Osteoblast (primary cell): Measurements from ENCODE around the gene WFDC10B. TPM values are rescaled to one million over a fixed set of nuclear protein-coding genes. Genes with fewer than 3 reads are reported as not detected.
"Not testable (repeated sequence)": the region's sequence is repeated elsewhere in the genome, so short reads cannot be mapped to it uniquely, and the experiment has no call there.

Source experiments
- DNase-seq: peaks from one replicate; pipeline ENCODE4 v3.0.0; 2011; ENCODE audit warnings: low spot score, mixed read lengths; ENCODE audit not compliant: insufficient read length; ENCODE audit errors: missing footprints
- H2AFZ ChIP-seq: 2 replicates; pipeline ENCODE4 v1.6.0; 2011; ENCODE audit warnings: mild to moderate bottlenecking, low read length
- H3K27ac ChIP-seq: 2 replicates; pipeline ENCODE4 v1.5.1; 2011; ENCODE audit warnings: mild to moderate bottlenecking, low read depth, low read length, moderate library complexity
- H3K27me3 ChIP-seq: 2 replicates; pipeline ENCODE4 v1.6.0; 2012; ENCODE audit warnings: mild to moderate bottlenecking, control low read depth, inconsistent platforms, low read length, moderate library complexity; ENCODE audit not compliant: insufficient read depth
- H3K36me3 ChIP-seq: 2 replicates; pipeline ENCODE4 v1.5.1; 2011; ENCODE audit warnings: mild to moderate bottlenecking, low read length, control low read depth, moderate library complexity; ENCODE audit not compliant: insufficient read depth
- H3K4me1 ChIP-seq: 2 replicates; pipeline ENCODE4 v1.5.1; 2011; ENCODE audit warnings: mild to moderate bottlenecking, low read length, control low read depth, moderate library complexity; ENCODE audit not compliant: insufficient read depth
- H3K4me2 ChIP-seq: 2 replicates; pipeline ENCODE4 v1.6.0; 2011; ENCODE audit warnings: mild to moderate bottlenecking, low read length; ENCODE audit not compliant: insufficient read depth
- H3K4me3 ChIP-seq: fragments of 200-600 bp; sonication (generic); 3 replicates; pipeline ENCODE4 v1.5.1; 2012; ENCODE audit warnings: mild to moderate bottlenecking, low read length, inconsistent platforms; ENCODE audit not compliant: insufficient read depth
- H3K79me2 ChIP-seq: 2 replicates; pipeline ENCODE4 v1.6.0; 2012; ENCODE audit warnings: mild to moderate bottlenecking, low read length, control low read depth, inconsistent platforms; ENCODE audit not compliant: insufficient read depth
- H3K9me3 ChIP-seq: 2 replicates; pipeline ENCODE4 v1.5.1; 2011; ENCODE audit warnings: low read depth, low read length, control low read depth
- H4K20me1 ChIP-seq: 2 replicates; pipeline ENCODE4 v1.6.0; 2012; ENCODE audit warnings: mild to moderate bottlenecking, low read length, control low read depth; ENCODE audit not compliant: insufficient read depth
- total RNA-seq: library from RNA; depleted of rRNA; stranded (reverse); fragments of >200 nt; gene quantifications from 2 replicates; pipeline ENCODE4 v1.2.3, GENCODE V29; 2012
- TF ChIP-seq, protein P1 (sequence below): IDR thresholded peaks from 2 replicates; pipeline ENCODE4 v1.5.1; 2011; ENCODE audit warnings: mild to moderate bottlenecking, low read depth, low read length, moderate library complexity; ENCODE audit errors: extremely low read depth

WFDC10B gene
- total RNA-seq, 1 donor = not detected

DNA sequence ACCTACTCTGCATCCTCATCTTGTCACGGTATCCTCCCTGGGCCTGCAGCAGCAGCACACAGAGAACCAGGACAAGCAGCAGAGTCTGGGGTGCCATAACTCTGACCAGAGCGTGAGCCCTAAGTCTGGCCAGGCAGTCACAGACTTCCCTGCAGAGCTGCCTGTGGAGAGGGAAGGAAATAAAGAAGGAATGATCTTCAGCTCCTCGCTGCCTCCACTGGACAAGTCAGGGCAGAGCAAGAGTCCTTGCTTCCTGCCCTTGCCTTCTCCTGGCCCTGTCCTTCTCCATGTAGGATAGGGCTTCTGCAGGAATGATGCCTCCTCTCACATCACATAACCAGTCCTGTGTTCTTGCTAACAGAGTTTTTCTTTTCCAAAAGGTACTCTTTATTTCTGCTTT, 18.9 kb downstream of the WFDC10B start:
- H3K27ac ChIP-seq = no peak overlapping the region
- no peak overlapping the region for H3K4me2 ChIP-seq
- H3K4me3 ChIP-seq = no peak overlapping the region
- peak; percentile 65 for DNase-seq
- TF ChIP-seq, protein P1, sequence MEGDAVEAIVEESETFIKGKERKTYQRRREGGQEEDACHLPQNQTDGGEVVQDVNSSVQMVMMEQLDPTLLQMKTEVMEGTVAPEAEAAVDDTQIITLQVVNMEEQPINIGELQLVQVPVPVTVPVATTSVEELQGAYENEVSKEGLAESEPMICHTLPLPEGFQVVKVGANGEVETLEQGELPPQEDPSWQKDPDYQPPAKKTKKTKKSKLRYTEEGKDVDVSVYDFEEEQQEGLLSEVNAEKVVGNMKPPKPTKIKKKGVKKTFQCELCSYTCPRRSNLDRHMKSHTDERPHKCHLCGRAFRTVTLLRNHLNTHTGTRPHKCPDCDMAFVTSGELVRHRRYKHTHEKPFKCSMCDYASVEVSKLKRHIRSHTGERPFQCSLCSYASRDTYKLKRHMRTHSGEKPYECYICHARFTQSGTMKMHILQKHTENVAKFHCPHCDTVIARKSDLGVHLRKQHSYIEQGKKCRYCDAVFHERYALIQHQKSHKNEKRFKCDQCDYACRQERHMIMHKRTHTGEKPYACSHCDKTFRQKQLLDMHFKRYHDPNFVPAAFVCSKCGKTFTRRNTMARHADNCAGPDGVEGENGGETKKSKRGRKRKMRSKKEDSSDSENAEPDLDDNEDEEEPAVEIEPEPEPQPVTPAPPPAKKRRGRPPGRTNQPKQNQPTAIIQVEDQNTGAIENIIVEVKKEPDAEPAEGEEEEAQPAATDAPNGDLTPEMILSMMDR = peak; percentile 23
- H3K9me3 ChIP-seq = no peaks in the 10 kb centered on the region
- H3K36me3 ChIP-seq = no peaks in the 10 kb centered on the region
- H4K20me1 ChIP-seq = no peaks in the 10 kb centered on the region
- no peaks in the 10 kb centered on the region for H3K4me1 ChIP-seq
- H3K79me2 ChIP-seq = no peaks in the 10 kb centered on the region
- no peak overlapping the region for H2AFZ ChIP-seq
- no peaks in the 10 kb centered on the region for H3K27me3 ChIP-seq

DNA sequence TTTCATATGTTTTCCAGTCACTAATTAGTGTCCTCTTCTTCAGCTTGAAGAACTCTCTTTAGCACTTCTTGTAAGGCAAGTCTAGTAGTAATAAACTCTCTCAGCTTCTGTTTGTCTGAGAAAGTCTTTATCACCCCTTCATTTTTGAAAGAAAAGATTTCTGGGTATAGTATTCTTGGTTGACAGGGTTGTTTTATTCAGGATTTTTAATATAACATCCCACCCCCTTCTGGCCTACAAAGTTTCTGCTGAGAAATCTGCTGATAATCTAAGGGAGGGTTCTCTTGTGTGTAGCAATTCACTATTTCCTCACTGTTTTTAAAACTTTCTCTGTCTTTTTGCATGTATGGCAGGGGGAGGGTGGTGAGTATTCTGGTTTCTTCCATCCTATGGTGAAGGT, 25.2 kb downstream of the WFDC10B start:
- H2AFZ ChIP-seq = no peak overlapping the region
- no peaks in the 10 kb centered on the region for H3K36me3 ChIP-seq
- H3K4me1 ChIP-seq = no peaks in the 10 kb centered on the region
- no peak overlapping the region for H3K4me2 ChIP-seq
- TF ChIP-seq, protein P1 = no peak
- no peak for DNase-seq
- no peaks in the 10 kb centered on the region for H3K9me3 ChIP-seq
- H3K27ac ChIP-seq = no peak overlapping the region
- H3K27me3 ChIP-seq = no peaks in the 10 kb centered on the region
- no peaks in the 10 kb centered on the region for H3K79me2 ChIP-seq
- H3K4me3 ChIP-seq = no peak overlapping the region
- no peaks in the 10 kb centered on the region for H4K20me1 ChIP-seq

DNA sequence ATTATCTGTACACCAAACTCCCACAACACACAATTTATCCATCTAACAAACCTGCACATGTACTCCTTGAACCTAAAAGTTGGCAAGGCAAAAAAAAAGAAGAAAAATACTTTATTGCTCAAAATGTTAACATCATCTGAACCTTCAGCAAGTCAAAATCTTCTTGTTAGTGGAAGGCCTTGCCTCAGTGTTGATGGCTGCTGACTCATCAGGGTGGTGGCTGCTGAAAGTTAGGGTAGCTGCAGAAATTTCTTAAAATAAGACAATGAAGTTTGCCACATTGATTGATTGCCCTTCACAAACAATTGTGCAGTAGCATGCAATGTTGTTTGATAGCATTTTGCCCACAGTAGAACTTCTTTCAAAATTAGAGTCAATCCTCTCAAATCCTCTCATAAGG, 32.1 kb downstream of the WFDC10B start:
- H2AFZ ChIP-seq = no peak overlapping the region
- TF ChIP-seq, protein P1 = no peak

DNA sequence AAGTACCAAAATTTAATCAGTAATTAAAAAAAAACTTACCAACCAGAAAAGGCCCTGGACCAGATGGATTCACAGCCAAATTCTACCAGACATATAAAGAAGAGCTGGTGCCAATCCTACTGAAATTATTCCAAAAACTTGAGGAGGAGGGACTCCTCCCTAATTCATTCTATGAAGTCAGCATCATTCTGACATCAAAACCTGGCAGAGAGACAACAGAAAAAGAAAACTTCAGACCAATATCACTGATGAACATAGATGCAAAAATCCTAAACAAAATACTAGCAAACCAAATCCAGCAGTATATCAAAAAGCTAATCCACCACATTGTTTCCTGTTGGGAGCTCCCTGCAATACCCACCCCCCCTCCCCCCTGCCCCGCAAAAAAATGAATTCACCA, 34.7 kb downstream of the WFDC10B start, which contains the start of gene WFDC11:
TSS of gene WFDC11 (minus strand) at position 101 of the 400 bp plus-strand sequence. CDS start 19,639 bp downstream, outside the sequence.
- Histone ChIP-seq H3K27me3 (no peaks in the 10 kb centered on the region), H3K4me3 (no peak within 1 kb of the TSS), H3K4me2 (no peak within 1 kb of the TSS), H3K27ac (no peak within 1 kb of the TSS), H3K4me1 (no peaks in the 10 kb centered on the region), H2AFZ (no peak within 1 kb of the TSS), H3K9me3 (no peaks in the 10 kb centered on the region), H4K20me1 (no peaks in the 10 kb centered on the region), H3K36me3 (no peaks in the 10 kb centered on the region), H3K79me2 (no peaks in the 10 kb centered on the region)
- TF ChIP-seq, protein P1 = no peak
- no peak for DNase-seq

More for the DNA sequence above, 32.1 kb downstream of the WFDC10B start:
- DNase-seq = no peak
- H3K27ac ChIP-seq = no peak overlapping the region
- no peak overlapping the region for H3K4me3 ChIP-seq
- no peaks in the 10 kb centered on the region for H4K20me1 ChIP-seq
- no peaks in the 10 kb centered on the region for H3K4me1 ChIP-seq
- H3K79me2 ChIP-seq = no peaks in the 10 kb centered on the region
- H3K36me3 ChIP-seq = no peaks in the 10 kb centered on the region
- no peak overlapping the region for H3K4me2 ChIP-seq
- H3K9me3 ChIP-seq = no peaks in the 10 kb centered on the region
- no peaks in the 10 kb centered on the region for H3K27me3 ChIP-seq

DNA sequence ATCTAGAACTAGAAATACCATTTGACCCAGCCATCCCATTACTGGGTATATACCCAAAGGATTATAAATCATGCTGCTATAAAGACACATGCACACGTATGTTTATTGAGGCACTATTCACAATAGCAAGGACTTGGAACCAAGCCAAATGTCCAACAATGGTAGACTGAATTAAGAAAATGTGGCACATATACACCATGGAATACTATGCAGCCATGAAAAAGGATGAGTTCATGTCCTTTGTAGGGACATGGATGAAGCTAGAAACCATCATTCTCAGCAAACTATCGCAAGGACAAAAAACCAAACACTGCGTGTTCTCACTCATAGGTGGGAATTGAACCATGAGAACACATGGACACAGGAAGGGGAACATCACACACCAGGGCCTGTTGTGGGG, 47.8 kb downstream of the WFDC10B start:
- H3K36me3 ChIP-seq, H3K27ac ChIP-seq, H2AFZ ChIP-seq, H3K4me2 ChIP-seq, H3K79me2 ChIP-seq, H3K27me3 ChIP-seq, H3K4me1 ChIP-seq, H3K9me3 ChIP-seq, H3K4me3 ChIP-seq, DNase-seq, H4K20me1 ChIP-seq: not testable (repeated sequence)

DNA sequence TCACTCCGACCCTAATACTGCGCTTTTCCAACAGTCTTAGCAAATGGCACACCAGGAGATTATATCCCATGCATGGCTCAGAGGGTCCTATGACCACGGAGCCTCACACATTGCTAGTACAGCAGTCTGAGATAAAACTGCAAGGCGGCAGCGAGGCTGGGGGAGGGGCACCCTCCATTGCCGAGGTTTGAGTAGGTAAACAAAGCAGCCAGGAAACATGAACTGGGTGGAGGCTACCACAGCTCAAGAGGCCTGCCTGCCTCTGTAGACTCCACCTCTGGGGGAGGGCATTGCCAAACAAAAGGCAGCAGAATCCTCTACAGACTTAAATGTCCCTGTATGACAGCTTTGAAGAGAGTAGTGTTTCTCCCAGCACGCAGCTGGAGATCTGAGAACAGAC, 53.1 kb downstream of the WFDC10B start:
- not testable (repeated sequence) for H4K20me1 ChIP-seq, H3K79me2 ChIP-seq, H3K36me3 ChIP-seq, DNase-seq, H2AFZ ChIP-seq, H3K9me3 ChIP-seq, H3K27me3 ChIP-seq, H3K4me1 ChIP-seq, H3K4me2 ChIP-seq, H3K4me3 ChIP-seq, H3K27ac ChIP-seq
